Measurements from ENCODE around the gene SLC23A2. TPM values are rescaled to one million over a fixed set of nuclear protein-coding genes. Genes with fewer than 3 reads are reported as not detected.

SLC23A2 gene
- polyA plus RNA-seq, 1 of the 3 experiments (the other 2 are of a cell fraction), result 14.0 TPM

GRCh38 chr20:4814696-4815252 lies 186.5 kb downstream of the SLC23A2 start:
- H3K4me1 ChIP-seq (ENCODE audit: control insufficient read depth in 1 of 2, insufficient read depth in 2 of 2, low read depth in 1 of 2, low read length in 1 of 2), result no peaks in the 10 kb centered on the region
- WGBS (ENCODE audit: low lambda C conversion rate), result 72% methylated on average over 8 of the region's 20 CpGs
- H3K9me2 ChIP-seq, result no peaks in the 10 kb centered on the region
- no peaks in the 10 kb centered on the region for H3K79me2 ChIP-seq (ENCODE audit: insufficient read depth)
- no peaks in the 10 kb centered on the region for H3K36me3 ChIP-seq (replicated peaks in 1 of 2; ENCODE audit: control insufficient read depth in 1 of 2, insufficient read depth in 2 of 2, low read length in 1 of 2)
- H3K4me2 ChIP-seq, result no peak overlapping the region
- TF ChIP-seq GABPA (IDR thresholded peaks at IDR 0.05; ENCODE audit: low read depth), result no peak
- no peak for TF ChIP-seq JUND (IDR thresholded peaks at IDR 0.05)
- TF ChIP-seq FOXJ3 (CRISPR knock-in tag; IDR thresholded peaks at IDR 0.05), result no peak
- TF ChIP-seq MEF2A (IDR thresholded peaks at IDR 0.05; ENCODE audit: borderline replicate concordance, low read depth), result no peak
- no peak for TF ChIP-seq CHD2 (IDR thresholded peaks at IDR 0.05; ENCODE audit: low read length, partially characterized antibody)
- POLR2A ChIA-PET, result no interaction called here
- no peak overlapping the region for H2AFZ ChIP-seq (ENCODE audit: low read depth)
- no peak overlapping the region for H3K4me3 ChIP-seq (ENCODE audit: low read depth in 2 of 2, low read length in 1 of 2)
- H3K27me3 ChIP-seq (ENCODE audit: insufficient read depth), result no peaks in the 10 kb centered on the region
- no peaks in the 10 kb centered on the region for H4K20me1 ChIP-seq (ENCODE audit: insufficient read depth)
- CTCF ChIA-PET, result no interaction called here
- H3F3A ChIP-seq (replicated peaks; ENCODE audit: insufficient read depth), result no peaks in the 10 kb centered on the region
- no peak for DNase-seq
- no peak overlapping the region for H3K9ac ChIP-seq
- no peaks in the 10 kb centered on the region for H3K9me3 ChIP-seq
- no peak overlapping the region for H3K27ac ChIP-seq (ENCODE audit: low read depth in 2 of 2, low read length in 1 of 2)

GRCh38 chr20:4813863-4814695 lies 187.2 kb downstream of the SLC23A2 start:
- Histone ChIP-seq H3K79me2 (ENCODE audit: insufficient read depth) (no peaks in the 10 kb centered on the region), H3K27ac (ENCODE audit: low read depth in 2 of 2, low read length in 1 of 2) (no peak overlapping the region), H3F3A (replicated peaks; ENCODE audit: insufficient read depth) (no peaks in the 10 kb centered on the region), H3K9ac (no peak overlapping the region), H3K9me2 (no peaks in the 10 kb centered on the region), H3K4me3 (ENCODE audit: low read depth in 2 of 2, low read length in 1 of 2) (no peak overlapping the region), H3K36me3 (replicated peaks in 1 of 2; ENCODE audit: control insufficient read depth in 1 of 2, insufficient read depth in 2 of 2, low read length in 1 of 2) (no peaks in the 10 kb centered on the region), H4K20me1 (ENCODE audit: insufficient read depth) (no peaks in the 10 kb centered on the region), H3K4me1 (ENCODE audit: control insufficient read depth in 1 of 2, insufficient read depth in 2 of 2, low read depth in 1 of 2, low read length in 1 of 2) (no peaks in the 10 kb centered on the region), H3K9me3 (no peaks in the 10 kb centered on the region), H3K4me2 (no peak overlapping the region), H3K27me3 (ENCODE audit: insufficient read depth) (no peaks in the 10 kb centered on the region), H2AFZ (ENCODE audit: low read depth) (no peak overlapping the region)
- no peak for TF ChIP-seq MAX (IDR thresholded peaks at IDR 0.05; ENCODE audit: low read depth)
- no peak for TF ChIP-seq RCOR1 (IDR thresholded peaks at IDR 0.05; ENCODE audit: low read length)
- no peak for TF ChIP-seq ZBTB33 (IDR thresholded peaks at IDR 0.05; ENCODE audit: borderline replicate concordance, low read depth)
- no peak for TF ChIP-seq USF2 (IDR thresholded peaks at IDR 0.05; ENCODE audit: borderline replicate concordance, low read depth, low read length)
- TF ChIP-seq NFIC (IDR thresholded peaks at IDR 0.05; ENCODE audit: borderline replicate concordance), result no peak
- TF ChIP-seq TAF1 (IDR thresholded peaks at IDR 0.05; ENCODE audit: borderline replicate concordance, low read depth, low read length), result no peak
- CTCF ChIA-PET, result interaction anchor here (1.0 kb wide), 1 partner anchor 136 kb away, joined by 3 read pairs; no protein-coding TSS in a partner anchor
- 84% methylated on average over 9 of the region's 13 CpGs for WGBS (ENCODE audit: low lambda C conversion rate)
- POLR2A ChIA-PET, result no interaction called here
- no peak for DNase-seq
